HCT116 (cell line): ENCODE data around the gene CPEB3. TPM values are rescaled to one million over a fixed set of nuclear protein-coding genes. Genes with fewer than 3 reads are reported as not detected.

ENCODE experiments used
- ATAC-seq: fragments of 200-7000 bp; cut with Tn5 transposase; 2 replicates; pipeline ENCODE4 v1.9.1; 2020; ENCODE audit warnings: mild to moderate bottlenecking, moderate library complexity
- BruUV-seq: library from RNA; stranded (reverse); fragments of 400-500 nt; replicated peaks from 2 replicates; lab custom pipeline; 2021; lab: Mats Ljungman, UMichigan
- CTCF ChIA-PET: fragments of 300-600 bp; sonication (Branson Sonifier 250); formaldehyde crosslinking; loops from one replicate; lab custom pipeline; 2021; ENCODE audit warnings: antibody characterized with exemption; lab: Charles Lee
- POLR2A ChIA-PET: fragments of 300-600, 350-600 bp; sonication (Branson Sonifier 250); formaldehyde crosslinking; loops from one replicate; lab custom pipeline; 2021; ENCODE audit warnings: antibody characterized with exemption; lab: Charles Lee
- RAD21 ChIA-PET, 2 experiments: fragments of 300-600 bp; sonication (Branson Sonifier 250); formaldehyde crosslinking; loops; one replicate each; lab custom pipeline; 2023; ENCODE audit warnings: low total read pairs in 2 of 2; ENCODE audit not compliant: uncharacterized antibody in 2 of 2, unreplicated experiment in 2 of 2, low non-redundant PET in 1 of 2; lab: Charles Lee
- DNase-seq: peaks from one replicate; pipeline ENCODE4 v3.0.0-alpha.2; 2010; ENCODE audit warnings: low read depth, low spot score
- H2AFZ ChIP-seq: fragments of 200-600 bp; shearing (Covaris generic), sonication (generic); 2 replicates; pipeline ENCODE4 v1.6.1; 2017; ENCODE audit warnings: low read depth, mixed run types, mixed read lengths, antibody characterized with exemption, low read length; ENCODE audit not compliant: poor library complexity, severe bottlenecking
- H3K27ac ChIP-seq: 2 replicates; pipeline ENCODE4 v1.5.1; 2012; ENCODE audit warnings: low read depth, low read length
- H3K27me3 ChIP-seq: fragments of 200-600 bp; sonication (generic); 2 replicates; pipeline ENCODE4 v1.6.1; 2016; ENCODE audit warnings: mixed run types, low read length, mixed read lengths; ENCODE audit not compliant: insufficient read depth
- H3K36me3 ChIP-seq, 2 experiments: fragments of 200-500 bp in 1 of 2; fragments of 200-600 bp in 1 of 2; sonication (Bioruptor generic) in 1 of 2; sonication (generic) in 1 of 2; 2 replicates each; pipeline versions ENCODE4 v1.5.1 to v1.6.1; 2014 to 2016; ENCODE audit warnings: low read length in 2 of 2, inconsistent platforms in 1 of 2, mixed read lengths in 1 of 2, mixed run types in 1 of 2; ENCODE audit not compliant: insufficient read depth in 2 of 2, control insufficient read depth in 1 of 2
- H3K4me1 ChIP-seq, 2 experiments: fragments of 200-600 bp in 1 of 2; sonication (generic) in 1 of 2; 2 replicates each; pipeline versions ENCODE4 v1.5.1 to v1.6.1; 2012 to 2017; ENCODE audit warnings: low read length in 2 of 2, inconsistent platforms in 1 of 2, mild to moderate bottlenecking in 1 of 2, mixed read lengths in 1 of 2, mixed run types in 1 of 2, moderate library complexity in 1 of 2; ENCODE audit not compliant: insufficient read depth in 2 of 2, control insufficient read depth in 1 of 2
- H3K4me2 ChIP-seq: fragments of 200-600 bp; sonication (generic); 2 replicates; pipeline ENCODE4 v1.6.1; 2017; ENCODE audit warnings: mixed run types, low read length, mixed read lengths
- H3K4me3 ChIP-seq, 2 experiments: fragments of 200-600 bp in 1 of 2; sonication (generic) in 1 of 2; replicated peaks in 1 of 2; 2 replicates each; pipeline ENCODE4 v1.5.1; 2011 to 2016; ENCODE audit warnings: low read length in 2 of 2, control low read depth in 1 of 2, low read depth in 1 of 2, mild to moderate bottlenecking in 1 of 2, mixed read lengths in 1 of 2, mixed run types in 1 of 2
- H3K79me2 ChIP-seq: fragments of 200-600 bp; sonication (generic); 2 replicates; pipeline ENCODE4 v1.6.1; 2017; ENCODE audit warnings: mild to moderate bottlenecking, mixed run types, low read length, moderate library complexity, mixed read lengths; ENCODE audit not compliant: insufficient read depth
- H3K9ac ChIP-seq: fragments of 200-600 bp; sonication (generic); 2 replicates; pipeline ENCODE4 v1.6.1; 2016; ENCODE audit warnings: low read length, mixed read lengths
- H3K9me2 ChIP-seq: fragments of 200-600 bp; sonication (generic), shearing (Covaris generic); 2 replicates; pipeline ENCODE4 v1.6.1; 2017; ENCODE audit warnings: mixed run types, mild to moderate bottlenecking, moderate library complexity; ENCODE audit not compliant: insufficient read depth
- H3K9me3 ChIP-seq, 2 experiments: fragments of 200-500 bp in 1 of 2; fragments of 200-600 bp in 1 of 2; sonication (Bioruptor generic) in 1 of 2; sonication (generic) in 1 of 2; 2 replicates each; pipeline ENCODE4 v1.6.1; 2014 to 2017; ENCODE audit warnings: low read length in 2 of 2, mixed read lengths in 2 of 2, inconsistent platforms in 1 of 2, low read depth in 1 of 2, mild to moderate bottlenecking in 1 of 2, mixed run types in 1 of 2, moderate library complexity in 1 of 2; ENCODE audit not compliant: control insufficient read depth in 1 of 2, insufficient read depth in 1 of 2
- H4K20me1 ChIP-seq: fragments of 200-600 bp; sonication (generic), shearing (Covaris generic); 2 replicates; pipeline ENCODE4 v1.6.1; 2017; ENCODE audit warnings: mixed run types, mild to moderate bottlenecking, moderate library complexity; ENCODE audit not compliant: insufficient read depth
- CBX3 ChIP-seq: IDR thresholded peaks from 2 replicates; pipeline ENCODE4 v1.6.1; 2012; ENCODE audit warnings: low read depth
- CEBPB ChIP-seq: IDR thresholded peaks from 2 replicates; pipeline ENCODE4 v1.6.1; 2012; ENCODE audit warnings: low read depth
- EGR1 ChIP-seq: IDR thresholded peaks from 2 replicates; pipeline ENCODE4 v1.6.1; 2012; ENCODE audit warnings: low read depth
- JUND ChIP-seq: IDR thresholded peaks from 2 replicates; pipeline ENCODE4 v1.6.1; 2012
- POLR2A ChIP-seq: IDR thresholded peaks from 2 replicates; pipeline ENCODE4 v1.7.0; 2011; ENCODE audit warnings: borderline replicate concordance; ENCODE audit not compliant: insufficient read depth, insufficient read length; ENCODE audit errors: extremely low read depth
- POLR2AphosphoS5 ChIP-seq: IDR thresholded peaks from 2 replicates; pipeline ENCODE4 v1.6.1; 2011; ENCODE audit warnings: mild to moderate bottlenecking, low read depth, low read length, moderate library complexity
- SRF ChIP-seq: IDR thresholded peaks from 2 replicates; pipeline ENCODE4 v1.6.1; 2012; ENCODE audit warnings: low read depth
- ZFX ChIP-seq: fragments of 450-650 bp; IDR thresholded peaks from 2 replicates; pipeline ENCODE4 v1.6.1; 2017
- ZNF274 ChIP-seq: fragments of 200-500 bp; sonication (Bioruptor generic); IDR thresholded peaks from 2 replicates; pipeline ENCODE4 v1.6.1; 2014; ENCODE audit warnings: mild to moderate bottlenecking, low read depth, low read length, inconsistent platforms
- intact Hi-C: fragments of 100-400 bp; cut with micrococcal nuclease; formaldehyde crosslinking; loops from 2 replicates; pipeline ENCODE4 v1.10.0; 2022
- total RNA-seq: library from RNA; stranded (reverse); gene quantifications from one replicate; pipeline ENCODE4 v1.2.1, GENCODE V29; 2021; ENCODE audit not compliant: unreplicated experiment
- TF ChIP-seq, protein P1 (sequence below): IDR thresholded peaks from 2 replicates; pipeline ENCODE4 v1.6.1; 2011; ENCODE audit warnings: mild to moderate bottlenecking, low read length, moderate library complexity; ENCODE audit not compliant: insufficient replicate concordance; ENCODE audit errors: extremely low read depth

The CPEB3 gene
- total RNA-seq, 1 experiment from 2014 or later = 3.0 TPM

GRCh38 chr10:92112462-92112861 is 178.4 kb downstream of the CPEB3 start:
- Histone ChIP-seq H3K79me2 (no peaks in the 10 kb centered on the region), H3K9me2 (no peaks in the 10 kb centered on the region), H3K4me2 (no peak overlapping the region), H3K36me3 (no peaks in the 10 kb centered on the region), H3K27me3 (no peaks in the 10 kb centered on the region), H3K9me3 (no peaks in the 10 kb centered on the region), H2AFZ (no peak overlapping the region), H3K27ac (no peak overlapping the region), H3K9ac (no peak overlapping the region), H3K4me3 (no peak overlapping the region), H3K4me1 (no peaks in the 10 kb centered on the region), H4K20me1 (no peaks in the 10 kb centered on the region)
- TF ChIP-seq JUND = no peak
- TF ChIP-seq CBX3 = no peak
- TF ChIP-seq, protein P1, sequence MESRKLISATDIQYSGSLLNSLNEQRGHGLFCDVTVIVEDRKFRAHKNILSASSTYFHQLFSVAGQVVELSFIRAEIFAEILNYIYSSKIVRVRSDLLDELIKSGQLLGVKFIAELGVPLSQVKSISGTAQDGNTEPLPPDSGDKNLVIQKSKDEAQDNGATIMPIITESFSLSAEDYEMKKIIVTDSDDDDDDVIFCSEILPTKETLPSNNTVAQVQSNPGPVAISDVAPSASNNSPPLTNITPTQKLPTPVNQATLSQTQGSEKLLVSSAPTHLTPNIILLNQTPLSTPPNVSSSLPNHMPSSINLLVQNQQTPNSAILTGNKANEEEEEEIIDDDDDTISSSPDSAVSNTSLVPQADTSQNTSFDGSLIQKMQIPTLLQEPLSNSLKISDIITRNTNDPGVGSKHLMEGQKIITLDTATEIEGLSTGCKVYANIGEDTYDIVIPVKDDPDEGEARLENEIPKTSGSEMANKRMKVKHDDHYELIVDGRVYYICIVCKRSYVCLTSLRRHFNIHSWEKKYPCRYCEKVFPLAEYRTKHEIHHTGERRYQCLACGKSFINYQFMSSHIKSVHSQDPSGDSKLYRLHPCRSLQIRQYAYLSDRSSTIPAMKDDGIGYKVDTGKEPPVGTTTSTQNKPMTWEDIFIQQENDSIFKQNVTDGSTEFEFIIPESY = no peak
- intact Hi-C loops = no loop called here
- ChIA-PET RAD21 (no interaction called here), CTCF (no interaction called here), POLR2A (no interaction called here)
- ATAC-seq (no peak), DNase-seq (no peak)
- BruUV-seq = no TSS peak

DNA sequence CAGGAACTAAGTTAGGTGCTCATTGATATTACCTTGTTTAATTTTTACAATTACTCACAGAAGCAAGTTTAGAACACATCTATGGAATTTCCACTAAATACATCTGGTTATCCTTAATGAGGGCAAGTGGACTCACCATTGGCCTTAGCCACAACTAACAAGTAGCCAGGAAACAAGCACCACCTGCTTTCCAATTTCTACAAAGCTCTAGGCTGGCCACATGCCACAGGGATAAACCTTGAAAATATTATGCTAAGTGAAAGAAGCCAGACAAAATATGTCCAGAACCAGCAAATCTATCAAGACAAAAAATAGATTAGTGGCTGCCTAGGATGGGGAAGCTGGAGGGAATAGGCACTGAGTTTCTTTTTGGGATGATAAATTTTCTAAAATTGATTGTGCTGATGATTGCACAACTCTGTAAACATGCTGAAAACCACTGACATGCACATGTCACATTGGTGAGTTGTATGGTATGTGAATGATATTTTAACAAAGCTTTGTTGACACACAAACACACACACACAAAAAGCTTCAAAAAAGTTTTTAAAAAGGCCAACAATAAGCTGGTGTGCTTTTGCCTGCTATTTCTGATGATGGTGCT is 179.4 kb downstream of the CPEB3 start:
- no peak for DNase-seq
- ATAC-seq = no peak
- ChIA-PET POLR2A (no interaction called here), RAD21 (no interaction called here), CTCF (no interaction called here)
- Histone ChIP-seq H3K9ac (no peak overlapping the region), H3K9me2 (no peaks in the 10 kb centered on the region), H3K79me2 (no peaks in the 10 kb centered on the region), H3K4me1 (no peaks in the 10 kb centered on the region), H3K27ac (no peak overlapping the region), H3K36me3 (no peaks in the 10 kb centered on the region), H4K20me1 (no peaks in the 10 kb centered on the region), H2AFZ (no peak overlapping the region), H3K4me3 (no peak overlapping the region), H3K4me2 (no peak overlapping the region), H3K9me3 (no peaks in the 10 kb centered on the region), H3K27me3 (no peaks in the 10 kb centered on the region)
- BruUV-seq = no TSS peak
- TF ChIP-seq ZFX (no peak), CEBPB (no peak), SRF (no peak), ZNF274 (no peak), POLR2AphosphoS5 (no peak), EGR1 (no peak), POLR2A (no peak)
- TF ChIP-seq, protein P1 = no peak
- intact Hi-C loops = no loop called here
